DMS114 treated with DMSO at 0.1 percent for 48 hours (cell line): ENCODE data around the gene SETD1B.
"Not testable (repeated sequence)": the region's sequence is repeated elsewhere in the genome, so short reads cannot be mapped to it uniquely, and the experiment has no call there.

Source experiments
- DNase-seq: peaks from one replicate; lab custom pipeline; 2025; ENCODE audit not compliant: unreplicated experiment; lab: John Stamatoyannopoulos, UW

SETD1B gene

GRCh38 chr12:121779422-121779895 is 24.4 kb upstream of the SETD1B start:
- no peak for DNase-seq

GRCh38 chr12:121780429-121780828 is 23.4 kb upstream of the SETD1B start:
- no peak for DNase-seq

- no peak for DNase-seq
Measured at GRCh38 chr12:121781484-121781997, 22.3 kb upstream of the SETD1B start.

GRCh38 chr12:121781998-121782979 is 21.5 kb upstream of the SETD1B start:
- no peak for DNase-seq

GRCh38 chr12:121783766-121784165 is 20.0 kb upstream of the SETD1B start:
- DNase-seq = no peak

- no peak for DNase-seq
Measured at GRCh38 chr12:121784460-121784859, 19.3 kb upstream of the SETD1B start.

- no peak for DNase-seq
Measured at GRCh38 chr12:121786440-121786825, 17.4 kb upstream of the SETD1B start.

GRCh38 chr12:121787063-121788025 is 16.5 kb upstream of the SETD1B start:
- no peak for DNase-seq

- DNase-seq = no peak
Measured at GRCh38 chr12:121788176-121788818, 15.5 kb upstream of the SETD1B start.

GRCh38 chr12:121789233-121789781 is 14.5 kb upstream of the SETD1B start:
- no peak for DNase-seq

GRCh38 chr12:121789800-121790728 is 13.7 kb upstream of the SETD1B start:
- no peak for DNase-seq

GRCh38 chr12:121790785-121791184 is 13.0 kb upstream of the SETD1B start:
- not testable (repeated sequence) for DNase-seq

GRCh38 chr12:121791671-121792551 is 11.9 kb upstream of the SETD1B start:
- DNase-seq = no peak

GRCh38 chr12:121792607-121793439 is 11.0 kb upstream of the SETD1B start:
- DNase-seq = no peak

- no peak for DNase-seq
Measured at GRCh38 chr12:121793440-121793837, 10.4 kb upstream of the SETD1B start, which contains the start of gene RHOF. RHOF (minus strand) TSS chr12:121793688; CDS start chr12:121793633, 55 bp downstream.

- DNase-seq = peak; percentile 90
Measured at GRCh38 chr12:121793838-121794533, 9.8 kb upstream of the SETD1B start.
